HEK293 (cell line): ENCODE measurements around the gene AP3B2.
A peak's percentile ranks its signal among the peaks of the same experiment; 100 is the strongest.

ENCODE experiments used
- CTCF ChIA-PET: fragments of 350-600 bp; formaldehyde crosslinking; extraction: SDS; loops from one replicate; lab custom pipeline; 2021; ENCODE audit warnings: antibody characterized with exemption; lab: Yijun Ruan, JAX
- POLR2A ChIA-PET: fragments of 300-600 bp; formaldehyde crosslinking; extraction: SDS; loops from one replicate; lab custom pipeline; 2020; ENCODE audit warnings: antibody characterized with exemption, inconsistent platforms; lab: Yijun Ruan, JAX
- H3K27ac ChIP-seq: fragments of 200-500 bp; sonication (Bioruptor generic); 2 replicates; pipeline ENCODE4 v1.5.1; 2014; ENCODE audit warnings: low read depth, low read length, control low read depth, inconsistent platforms; ENCODE audit errors: extremely low read depth
- H3K36me3 ChIP-seq, 2 experiments: fragments of 200-500 bp in 1 of 2; sonication (Bioruptor generic) in 1 of 2; 1 replicate in 1 of 2; 2 replicates in 1 of 2; pipeline ENCODE4 v1.5.1; 2014 to 2017; ENCODE audit warnings: inconsistent platforms in 2 of 2, low read length in 2 of 2; ENCODE audit not compliant: control insufficient read depth in 2 of 2, insufficient read depth in 1 of 2
- H3K4me1 ChIP-seq: fragments of 200-500 bp; sonication (Bioruptor generic); 2 replicates; pipeline ENCODE4 v1.5.1; 2014; ENCODE audit warnings: mild to moderate bottlenecking, low read length, inconsistent platforms; ENCODE audit not compliant: control insufficient read depth, insufficient read depth
- H3K4me3 ChIP-seq: 2 replicates; pipeline ENCODE4 v1.5.1; 2011; ENCODE audit warnings: low read depth, mild to moderate bottlenecking, control low read depth, low read length, moderate library complexity
- H3K9me3 ChIP-seq: fragments of 200-500 bp; sonication (Bioruptor generic); 2 replicates; pipeline ENCODE4 v1.5.1; 2014; ENCODE audit warnings: low read depth, low read length, inconsistent platforms; ENCODE audit not compliant: control insufficient read depth, insufficient read depth
- GLI4 ChIP-seq: fragments of 450-650 bp; formaldehyde crosslinking; IDR thresholded peaks from 2 replicates; pipeline ENCODE4 v1.5.1; 2016; ENCODE audit warnings: missing biosample characterization, missing genetic modification characterization
- GLIS1 ChIP-seq: fragments of 450-650 bp; formaldehyde crosslinking; IDR thresholded peaks from 2 replicates; pipeline ENCODE4 v1.5.1; 2016; ENCODE audit warnings: missing biosample characterization, missing genetic modification characterization
- HOXA7 ChIP-seq: sonication (generic); formaldehyde crosslinking; IDR thresholded peaks from 2 replicates; pipeline ENCODE4 v1.8.1; 2022; ENCODE audit warnings: missing genetic modification reagents, borderline replicate concordance
- MEIS1 ChIP-seq: sonication (generic); formaldehyde crosslinking; IDR thresholded peaks from 2 replicates; pipeline ENCODE4 v1.8.1; 2022; ENCODE audit warnings: missing genetic modification reagents, mild to moderate bottlenecking, borderline replicate concordance
- OVOL3 ChIP-seq: fragments of 450-650 bp; formaldehyde crosslinking; IDR thresholded peaks from 2 replicates; pipeline ENCODE4 v1.5.1; 2016; ENCODE audit warnings: missing biosample characterization, missing genetic modification characterization
- YY2 ChIP-seq: fragments of 450-650 bp; formaldehyde crosslinking; IDR thresholded peaks from 2 replicates; pipeline ENCODE4 v1.5.1; 2016; ENCODE audit warnings: missing biosample characterization, missing genetic modification characterization
- ZBTB17 ChIP-seq: fragments of 450-650 bp; formaldehyde crosslinking; IDR thresholded peaks from 2 replicates; pipeline ENCODE4 v1.5.1; 2016; ENCODE audit warnings: missing biosample characterization, missing genetic modification characterization
- ZNF19 ChIP-seq: fragments of 450-650 bp; formaldehyde crosslinking; IDR thresholded peaks from 2 replicates; pipeline ENCODE4; 2016; ENCODE audit warnings: missing biosample characterization, missing genetic modification characterization, low read depth
- ZNF202 ChIP-seq: fragments of 450-650 bp; formaldehyde crosslinking; IDR thresholded peaks from 2 replicates; pipeline ENCODE4 v1.5.1; 2016; ENCODE audit warnings: missing biosample characterization, missing genetic modification characterization, borderline replicate concordance
- ZNF214 ChIP-seq: fragments of 450-650 bp; formaldehyde crosslinking; IDR thresholded peaks from 2 replicates; pipeline ENCODE4 v1.5.1; 2017; ENCODE audit warnings: missing biosample characterization, mild to moderate bottlenecking, missing genetic modification characterization, borderline replicate concordance
- ZNF394 ChIP-seq: fragments of 450-650 bp; formaldehyde crosslinking; IDR thresholded peaks from 2 replicates; pipeline ENCODE4 v1.5.1; 2016; ENCODE audit warnings: missing biosample characterization, missing genetic modification characterization, mild to moderate bottlenecking, moderate library complexity, borderline replicate concordance
- ZNF433 ChIP-seq: fragments of 450-650 bp; formaldehyde crosslinking; IDR thresholded peaks from 2 replicates; pipeline ENCODE4 v1.5.1; 2016; ENCODE audit warnings: missing biosample characterization, missing genetic modification characterization, low read depth
- ZNF501 ChIP-seq: fragments of 450-650 bp; formaldehyde crosslinking; IDR thresholded peaks from 2 replicates; pipeline ENCODE4 v1.5.1; 2016; ENCODE audit warnings: missing biosample characterization, missing genetic modification characterization
- ZNF514 ChIP-seq: fragments of 450-650 bp; formaldehyde crosslinking; IDR thresholded peaks from 2 replicates; pipeline ENCODE4 v1.5.1; 2016; ENCODE audit warnings: missing biosample characterization, missing genetic modification characterization
- ZNF521 ChIP-seq: fragments of 450-650 bp; formaldehyde crosslinking; IDR thresholded peaks from 2 replicates; pipeline ENCODE4 v1.5.1; 2017; ENCODE audit warnings: missing biosample characterization, mild to moderate bottlenecking, missing genetic modification characterization
- ZNF600 ChIP-seq: fragments of 450-650 bp; formaldehyde crosslinking; IDR thresholded peaks from 2 replicates; pipeline ENCODE4 v1.5.1; 2016; ENCODE audit warnings: missing biosample characterization, missing genetic modification characterization
- ZNF76 ChIP-seq: fragments of 450-650 bp; formaldehyde crosslinking; IDR thresholded peaks from 2 replicates; pipeline ENCODE4; 2016; ENCODE audit warnings: low read depth, missing biosample characterization, missing genetic modification characterization, borderline replicate concordance
- TF ChIP-seq, protein P1 (sequence below): fragments of 450-650 bp; formaldehyde crosslinking; IDR thresholded peaks from 2 replicates; pipeline ENCODE4 v1.5.1; 2017; ENCODE audit warnings: missing biosample characterization, missing genetic modification characterization
- TF ChIP-seq, protein P2 (sequence below): fragments of 450-650 bp; formaldehyde crosslinking; IDR thresholded peaks from 2 replicates; pipeline ENCODE4 v1.5.1; 2016; ENCODE audit warnings: missing biosample characterization, missing genetic modification characterization

The AP3B2 gene

DNA sequence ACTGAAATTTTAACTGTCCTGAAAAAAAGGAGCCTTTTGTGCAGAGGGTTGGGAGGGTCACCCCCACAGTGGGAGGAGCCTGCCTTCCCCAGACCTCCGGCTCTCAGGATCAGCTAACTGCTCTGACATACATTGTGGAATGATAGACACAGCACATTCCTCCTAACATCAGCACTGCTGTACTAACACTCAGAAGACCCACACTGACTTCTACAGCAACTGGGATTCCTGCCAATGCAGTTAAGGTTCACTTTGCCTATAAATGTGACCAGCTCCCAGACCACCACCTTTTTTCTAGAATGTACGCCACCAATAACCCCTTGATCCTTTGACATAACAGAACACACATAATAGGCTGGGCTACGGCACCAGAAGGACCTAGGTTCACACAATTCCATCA, 65.7 kb downstream of the AP3B2 start:
- Histone ChIP-seq H3K27ac (no peak overlapping the region), H3K36me3 (no peaks in the 10 kb centered on the region), H3K9me3 (no peaks in the 10 kb centered on the region), H3K4me1 (peaks cover 16% of the 10 kb centered on the region), H3K4me3 (no peak overlapping the region)
- POLR2A ChIA-PET, result interaction anchor here (1.3 kb wide), 1 partner anchor 309 kb away, joined by 3 read pairs; no protein-coding TSS in a partner anchor
- CTCF ChIA-PET, result interaction anchor here (0.6 to 0.7 kb wide), 3 partner anchors 29 to 737 kb away, joined by 3 to 6 read pairs (median 4); no protein-coding TSS in a partner anchor
- TF ChIP-seq MEIS1 (CRISPR knock-in tag), result no peak
- no peak for TF ChIP-seq YY2 (tag by site-specific recombination)
- no peak for TF ChIP-seq GLI4 (tag by site-specific recombination)
- TF ChIP-seq ZNF600 (tag by site-specific recombination), result peak; percentile 93; the same call in 1 of the 2 replicates
- no peak for TF ChIP-seq ZNF76 (tag by site-specific recombination)
- peak; percentile 42 for TF ChIP-seq GLIS1 (tag by site-specific recombination)
- peak; percentile 67 for TF ChIP-seq ZBTB17 (tag by site-specific recombination)

DNA sequence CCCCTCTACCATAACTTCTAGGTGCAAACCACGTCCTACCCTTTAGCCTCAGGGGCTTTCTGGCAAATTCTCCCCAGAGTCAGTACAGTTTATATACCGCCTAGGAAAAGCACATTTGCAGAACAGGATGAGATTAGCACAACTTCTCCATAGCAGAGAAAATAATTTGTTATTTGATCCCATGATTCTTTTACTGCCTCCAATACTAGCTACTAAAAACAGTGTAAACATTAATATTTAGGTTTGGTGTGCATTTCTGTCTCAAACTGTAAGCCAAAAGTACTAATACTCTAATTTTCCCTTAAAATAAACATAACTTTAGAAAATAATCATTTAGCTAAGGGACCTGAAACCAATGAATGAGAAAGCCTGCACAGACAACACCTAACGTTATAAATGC, 67.0 kb downstream of the AP3B2 start:
- ChIA-PET CTCF (interaction anchor here (0.7 to 1.2 kb wide), 3 partner anchors 9 to 112 kb away, joined by 3 to 7 read pairs (median 3); no protein-coding TSS in a partner anchor), POLR2A (interaction anchor here (2.4 kb wide), 1 partner anchor 102 kb away, joined by 14 read pairs; the partner anchor contains the start of gene RPS17)
- Histone ChIP-seq H3K4me3 (no peak overlapping the region), H3K9me3 (no peaks in the 10 kb centered on the region), H3K27ac (no peak overlapping the region), H3K4me1 (peaks cover 16% of the 10 kb centered on the region), H3K36me3 (no peaks in the 10 kb centered on the region)
- TF ChIP-seq, protein P1, sequence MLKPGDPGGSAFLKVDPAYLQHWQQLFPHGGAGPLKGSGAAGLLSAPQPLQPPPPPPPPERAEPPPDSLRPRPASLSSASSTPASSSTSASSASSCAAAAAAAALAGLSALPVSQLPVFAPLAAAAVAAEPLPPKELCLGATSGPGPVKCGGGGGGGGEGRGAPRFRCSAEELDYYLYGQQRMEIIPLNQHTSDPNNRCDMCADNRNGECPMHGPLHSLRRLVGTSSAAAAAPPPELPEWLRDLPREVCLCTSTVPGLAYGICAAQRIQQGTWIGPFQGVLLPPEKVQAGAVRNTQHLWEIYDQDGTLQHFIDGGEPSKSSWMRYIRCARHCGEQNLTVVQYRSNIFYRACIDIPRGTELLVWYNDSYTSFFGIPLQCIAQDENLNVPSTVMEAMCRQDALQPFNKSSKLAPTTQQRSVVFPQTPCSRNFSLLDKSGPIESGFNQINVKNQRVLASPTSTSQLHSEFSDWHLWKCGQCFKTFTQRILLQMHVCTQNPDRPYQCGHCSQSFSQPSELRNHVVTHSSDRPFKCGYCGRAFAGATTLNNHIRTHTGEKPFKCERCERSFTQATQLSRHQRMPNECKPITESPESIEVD (tag by site-specific recombination), result peak; percentile 94
- no peak for TF ChIP-seq ZNF521 (tag by site-specific recombination)
- TF ChIP-seq ZNF394 (tag by site-specific recombination), result no peak
- TF ChIP-seq, all 188 proteins: peak for 1

DNA sequence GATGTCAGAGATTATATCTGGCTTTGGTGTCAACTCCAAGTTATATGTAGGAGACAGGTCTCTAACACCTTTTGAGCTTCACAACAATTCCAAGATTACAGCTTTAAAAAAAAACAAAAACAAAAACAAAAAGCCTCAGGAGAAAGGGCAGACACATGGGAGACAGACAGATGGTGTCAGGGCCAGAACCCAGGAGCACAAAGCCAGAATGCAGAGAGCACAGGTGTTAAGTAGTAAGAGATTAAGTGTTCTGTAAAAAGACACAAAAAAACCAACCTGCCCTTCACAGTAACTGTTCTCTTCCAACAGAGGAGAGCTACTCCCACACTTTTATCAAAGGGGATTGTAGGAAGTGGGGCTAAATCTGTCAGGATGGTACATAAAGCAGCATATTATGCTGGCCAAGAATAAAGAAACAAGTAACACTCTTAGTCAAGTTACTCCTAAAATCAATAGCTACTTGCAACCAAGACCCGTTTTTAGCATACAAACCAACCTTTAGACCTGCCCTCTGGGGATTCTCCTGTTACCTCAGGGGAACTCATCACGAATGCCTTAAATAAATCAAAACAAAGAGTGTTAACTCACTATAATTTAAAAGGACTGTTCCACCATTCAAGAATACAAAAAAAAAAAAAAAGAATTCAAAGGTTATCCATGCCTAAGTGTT, 68.4 kb downstream of the AP3B2 start:
- peak; percentile 54 for TF ChIP-seq ZNF394 (tag by site-specific recombination)
- TF ChIP-seq ZNF433 (tag by site-specific recombination), result no peak
- TF ChIP-seq ZNF514 (tag by site-specific recombination), result no peak
- no peak for TF ChIP-seq HOXA7 (CRISPR knock-in tag)
- Histone ChIP-seq H3K27ac (no peak overlapping the region), H3K36me3 (no peaks in the 10 kb centered on the region), H3K9me3 (no peaks in the 10 kb centered on the region), H3K4me1 (peaks cover 16% of the 10 kb centered on the region), H3K4me3 (no peak overlapping the region)
- ChIA-PET POLR2A (interaction anchor here (1.6 to 2.4 kb wide), 2 partner anchors 101 to 110 kb away, joined by 4 to 14 read pairs; partner anchors contain the start of gene RPS17), CTCF (interaction anchor here (2.1 kb wide), 1 partner anchor 101 kb away, joined by 7 read pairs; the partner anchor contains the start of gene RPS17)

DNA sequence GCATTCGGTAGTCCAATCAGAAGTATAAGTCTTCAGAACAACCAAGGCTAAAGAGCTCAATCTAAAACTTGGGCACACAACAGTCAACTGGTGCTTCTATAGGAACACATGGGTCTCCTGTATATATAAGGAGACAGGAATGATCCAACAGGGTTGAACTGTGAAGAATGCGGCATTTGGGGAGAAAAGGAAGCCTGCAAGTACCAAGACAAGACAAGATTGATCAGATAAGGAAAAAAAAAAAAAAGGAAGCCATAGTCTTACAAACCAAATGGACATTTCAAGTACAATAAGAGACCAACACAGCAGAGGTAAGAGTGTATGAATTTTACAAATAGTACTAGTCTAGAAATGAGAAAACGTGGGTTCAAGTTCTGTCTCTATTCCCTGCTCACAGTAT, 69.0 kb downstream of the AP3B2 start:
- no peak overlapping the region for H3K4me3 ChIP-seq
- H3K4me1 ChIP-seq, result peaks cover 16% of the 10 kb centered on the region
- TF ChIP-seq ZNF202 (tag by site-specific recombination) (no peak), ZNF214 (tag by site-specific recombination) (no peak), OVOL3 (tag by site-specific recombination) (no peak), ZNF19 (no peak), ZNF501 (tag by site-specific recombination) (no peak)
- TF ChIP-seq, protein P2, sequence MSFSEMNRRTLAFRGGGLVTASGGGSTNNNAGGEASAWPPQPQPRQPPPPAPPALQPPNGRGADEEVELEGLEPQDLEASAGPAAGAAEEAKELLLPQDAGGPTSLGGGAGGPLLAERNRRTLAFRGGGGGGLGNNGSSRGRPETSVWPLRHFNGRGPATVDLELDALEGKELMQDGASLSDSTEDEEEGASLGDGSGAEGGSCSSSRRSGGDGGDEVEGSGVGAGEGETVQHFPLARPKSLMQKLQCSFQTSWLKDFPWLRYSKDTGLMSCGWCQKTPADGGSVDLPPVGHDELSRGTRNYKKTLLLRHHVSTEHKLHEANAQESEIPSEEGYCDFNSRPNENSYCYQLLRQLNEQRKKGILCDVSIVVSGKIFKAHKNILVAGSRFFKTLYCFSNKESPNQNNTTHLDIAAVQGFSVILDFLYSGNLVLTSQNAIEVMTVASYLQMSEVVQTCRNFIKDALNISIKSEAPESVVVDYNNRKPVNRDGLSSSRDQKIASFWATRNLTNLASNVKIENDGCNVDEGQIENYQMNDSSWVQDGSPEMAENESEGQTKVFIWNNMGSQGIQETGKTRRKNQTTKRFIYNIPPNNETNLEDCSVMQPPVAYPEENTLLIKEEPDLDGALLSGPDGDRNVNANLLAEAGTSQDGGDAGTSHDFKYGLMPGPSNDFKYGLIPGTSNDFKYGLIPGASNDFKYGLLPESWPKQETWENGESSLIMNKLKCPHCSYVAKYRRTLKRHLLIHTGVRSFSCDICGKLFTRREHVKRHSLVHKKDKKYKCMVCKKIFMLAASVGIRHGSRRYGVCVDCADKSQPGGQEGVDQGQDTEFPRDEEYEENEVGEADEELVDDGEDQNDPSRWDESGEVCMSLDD, result no peak
- no peaks in the 10 kb centered on the region for H3K36me3 ChIP-seq
- H3K27ac ChIP-seq, result no peak overlapping the region
- ChIA-PET POLR2A (interaction anchor here (1.6 kb wide), 1 partner anchor 110 kb away, joined by 4 read pairs; no protein-coding TSS in a partner anchor), CTCF (interaction anchor here (0.7 to 2.1 kb wide), 2 partner anchors 40 to 100 kb away, joined by 3 to 7 read pairs; partner anchors contain the start of gene RPS17)
- H3K9me3 ChIP-seq, result no peaks in the 10 kb centered on the region
